ENCODE measurements around the gene PEX7.
A peak's percentile ranks its signal among the peaks of the same experiment; 100 is the strongest.

PEX7 gene

DNA sequence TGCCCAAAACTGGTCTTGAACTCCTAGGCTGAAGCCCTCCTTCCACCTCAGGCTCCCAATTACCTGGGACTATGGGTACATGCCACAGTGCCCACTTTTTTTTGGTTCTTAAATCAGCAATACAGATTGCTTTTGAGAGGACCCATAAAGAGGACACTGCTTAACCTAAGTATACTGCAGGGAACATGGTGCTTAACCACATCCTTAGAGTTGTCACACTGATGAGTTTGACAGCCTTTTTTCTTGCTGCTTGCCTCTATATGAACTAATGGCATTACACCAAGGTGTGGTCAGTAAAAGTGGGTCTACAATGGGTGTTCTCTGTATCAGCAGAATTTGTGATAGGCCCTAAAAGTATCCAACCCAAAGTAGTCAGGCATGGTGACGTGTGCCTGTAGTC, 92.6 kb downstream of the PEX7 start:
- peaks cover 6% of the 10 kb centered on the region; the same call in 1 of the 2 replicates for H3K36me3 ChIP-seq (ENCODE audit: insufficient read depth, low read length)
- no peak overlapping the region for H3K4me3 ChIP-seq (ENCODE audit: low read length)
- whole genome bisulfite sequencing, result 92% methylated on average over 1 of the region's 1 CpG
- no peaks in the 10 kb centered on the region for H3K9me3 ChIP-seq (ENCODE audit: insufficient read depth, low read depth, low read length)
- no peaks in the 10 kb centered on the region for H3K4me1 ChIP-seq (ENCODE audit: insufficient read depth, low read length)
- no peak overlapping the region for H3K9ac ChIP-seq (ENCODE audit: low read depth, low read length)
- peaks cover 14% of the 10 kb centered on the region for H3K27me3 ChIP-seq (ENCODE audit: insufficient read depth, low read length)
- H3K27ac ChIP-seq (ENCODE audit: low read depth, low read length), result no peak overlapping the region

DNA sequence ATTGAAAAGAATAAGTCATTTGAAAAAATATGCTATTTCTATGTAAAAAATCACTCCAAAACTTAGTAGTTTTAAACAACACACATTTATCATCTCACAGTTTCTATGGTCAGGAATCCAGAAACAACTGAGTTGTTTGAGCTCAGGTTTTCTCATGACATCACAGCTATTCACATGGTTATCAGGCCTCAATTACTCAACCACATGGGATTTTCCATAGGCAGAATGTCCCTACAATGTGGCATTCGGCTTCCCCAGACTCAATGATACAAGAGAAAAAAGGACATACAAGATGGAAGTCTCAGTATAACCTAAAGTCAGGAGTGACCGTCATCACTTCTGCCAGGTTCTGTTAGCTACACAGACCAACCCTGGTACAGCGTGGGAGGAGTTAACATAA, 96.3 kb downstream of the PEX7 start:
- Histone ChIP-seq H3K9me3 (ENCODE audit: insufficient read depth, low read depth, low read length) (no peaks in the 10 kb centered on the region), H3K9ac (ENCODE audit: low read depth, low read length) (no peak overlapping the region), H3K4me1 (ENCODE audit: insufficient read depth, low read length) (peaks cover 6% of the 10 kb centered on the region; the same call in 1 of the 2 replicates), H3K36me3 (ENCODE audit: insufficient read depth, low read length) (no peaks in the 10 kb centered on the region), H3K27me3 (ENCODE audit: insufficient read depth, low read length) (peaks cover 52% of the 10 kb centered on the region), H3K27ac (ENCODE audit: low read depth, low read length) (no peak overlapping the region), H3K4me3 (ENCODE audit: low read length) (no peak overlapping the region)
- WGBS, result 77% methylated on average over 3 of the region's 3 CpGs

DNA sequence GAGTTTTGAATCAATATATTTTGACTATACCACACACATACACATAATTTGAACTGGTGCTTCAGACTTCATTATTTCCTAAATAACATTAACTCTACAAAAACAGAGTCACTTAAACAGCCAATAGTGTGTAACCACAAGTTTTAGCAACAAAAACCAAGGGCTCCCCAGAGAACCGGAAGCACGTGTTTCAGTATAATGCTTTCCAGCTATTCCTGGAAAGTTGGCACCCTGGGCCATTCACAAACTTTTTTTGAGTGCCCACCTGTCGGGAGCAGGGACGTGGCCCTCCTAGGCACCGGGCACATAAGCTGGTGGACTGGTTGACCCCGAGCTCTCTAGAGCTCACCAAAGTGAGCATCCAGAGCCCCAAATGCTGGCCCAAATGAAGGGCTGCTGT, 97.8 kb downstream of the PEX7 start:
- Histone ChIP-seq H3K27me3 (ENCODE audit: insufficient read depth, low read length) (peaks cover 64% of the 10 kb centered on the region), H3K36me3 (ENCODE audit: insufficient read depth, low read length) (no peaks in the 10 kb centered on the region), H3K4me1 (ENCODE audit: insufficient read depth, low read length) (peaks cover 6% of the 10 kb centered on the region; the same call in 1 of the 2 replicates), H3K27ac (ENCODE audit: low read depth, low read length) (no peak overlapping the region), H3K9ac (ENCODE audit: low read depth, low read length) (no peak overlapping the region), H3K4me3 (ENCODE audit: low read length) (peak overlapping the region; percentile 62; the same call in 1 of the 2 replicates), H3K9me3 (ENCODE audit: insufficient read depth, low read depth, low read length) (no peaks in the 10 kb centered on the region)
- WGBS, result 65% methylated on average over 6 of the region's 6 CpGs

DNA sequence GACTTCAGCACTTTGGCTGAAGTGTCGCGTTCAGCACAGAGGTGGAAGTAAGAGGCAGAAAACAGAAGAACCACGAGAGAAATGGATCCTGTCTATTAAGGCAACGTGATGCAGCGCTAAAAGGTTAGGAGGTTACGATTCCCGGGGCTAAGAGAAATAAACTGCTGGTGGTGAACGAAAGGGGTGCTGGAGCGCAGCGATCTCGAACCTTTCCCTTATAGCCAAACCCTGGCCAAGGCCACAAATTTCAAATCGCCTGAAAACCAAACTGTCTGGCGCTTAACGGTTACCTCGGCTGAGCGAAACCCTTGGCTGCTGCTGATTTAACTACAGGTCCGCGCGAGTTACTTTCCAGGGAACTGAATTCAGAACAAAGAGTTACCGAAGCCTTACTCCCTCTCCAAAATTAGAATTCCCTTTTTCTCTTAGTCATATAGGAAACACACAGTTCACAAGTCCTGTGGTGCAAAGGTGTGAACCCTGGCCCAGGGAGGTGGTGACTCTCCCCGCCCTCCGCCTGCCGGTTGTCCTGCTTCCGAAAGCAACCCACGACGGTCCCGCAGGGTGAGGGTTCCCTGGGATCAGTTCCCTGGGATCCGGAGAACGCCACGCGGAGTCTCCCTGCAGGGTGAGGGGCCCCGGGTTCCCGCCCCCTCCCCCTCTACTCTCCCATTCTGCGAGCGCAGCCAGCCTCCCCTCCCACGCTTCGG, 98.4 kb downstream of the PEX7 start:
- H3K9ac ChIP-seq (ENCODE audit: low read depth, low read length), result no peak overlapping the region; the same call in 1 of the 2 replicates
- no peaks in the 10 kb centered on the region for H3K9me3 ChIP-seq (ENCODE audit: insufficient read depth, low read depth, low read length)
- 5% methylated on average over 37 of the region's 37 CpGs for WGBS
- H3K27ac ChIP-seq (ENCODE audit: low read depth, low read length), result no peak overlapping the region
- H3K27me3 ChIP-seq (ENCODE audit: insufficient read depth, low read length), result peaks cover 64% of the 10 kb centered on the region
- peaks cover 6% of the 10 kb centered on the region; the same call in 1 of the 2 replicates for H3K4me1 ChIP-seq (ENCODE audit: insufficient read depth, low read length)
- H3K36me3 ChIP-seq (ENCODE audit: insufficient read depth, low read length), result no peaks in the 10 kb centered on the region
- H3K4me3 ChIP-seq (ENCODE audit: low read length), result peak overlapping the region; percentile 62

DNA sequence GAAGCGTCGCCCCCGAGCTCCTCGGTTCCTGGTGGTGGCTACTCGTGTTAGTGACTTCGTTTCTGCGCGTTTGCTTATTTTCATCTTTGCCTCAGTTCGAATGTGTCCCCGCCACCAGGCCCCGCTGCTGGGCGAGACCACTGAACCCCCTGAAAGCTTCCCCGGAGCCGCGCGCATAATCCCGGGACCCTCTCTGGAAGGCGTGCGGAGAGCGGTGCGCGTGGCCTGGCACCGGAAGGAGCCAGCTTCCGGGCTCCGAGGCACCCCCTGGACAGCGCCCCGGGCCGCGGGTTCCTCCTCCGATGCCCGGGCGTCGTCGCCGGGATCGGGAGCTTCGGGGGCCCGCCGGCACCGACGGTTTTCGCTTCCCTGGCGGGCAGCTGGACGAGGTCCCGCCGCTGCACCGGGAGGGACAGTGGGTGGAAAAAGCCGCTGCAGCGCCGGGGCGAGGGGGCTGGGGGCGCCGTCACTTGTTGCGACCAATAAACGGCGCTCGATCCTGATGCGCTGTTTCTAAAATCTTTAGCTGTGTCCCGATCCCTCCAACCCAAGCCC, 99.1 kb downstream of the PEX7 start:
- Histone ChIP-seq H3K9ac (ENCODE audit: low read depth, low read length) (peak overlapping the region; percentile 40; the same call in 1 of the 2 replicates), H3K4me3 (ENCODE audit: low read length) (peak overlapping the region; percentile 62), H3K27me3 (ENCODE audit: insufficient read depth, low read length) (peaks cover 64% of the 10 kb centered on the region), H3K36me3 (ENCODE audit: insufficient read depth, low read length) (no peaks in the 10 kb centered on the region), H3K4me1 (ENCODE audit: insufficient read depth, low read length) (peaks cover 6% of the 10 kb centered on the region; the same call in 1 of the 2 replicates), H3K27ac (ENCODE audit: low read depth, low read length) (no peak overlapping the region), H3K9me3 (ENCODE audit: insufficient read depth, low read depth, low read length) (no peaks in the 10 kb centered on the region)
- under 1% methylated on average over 59 of the region's 59 CpGs for WGBS

DNA sequence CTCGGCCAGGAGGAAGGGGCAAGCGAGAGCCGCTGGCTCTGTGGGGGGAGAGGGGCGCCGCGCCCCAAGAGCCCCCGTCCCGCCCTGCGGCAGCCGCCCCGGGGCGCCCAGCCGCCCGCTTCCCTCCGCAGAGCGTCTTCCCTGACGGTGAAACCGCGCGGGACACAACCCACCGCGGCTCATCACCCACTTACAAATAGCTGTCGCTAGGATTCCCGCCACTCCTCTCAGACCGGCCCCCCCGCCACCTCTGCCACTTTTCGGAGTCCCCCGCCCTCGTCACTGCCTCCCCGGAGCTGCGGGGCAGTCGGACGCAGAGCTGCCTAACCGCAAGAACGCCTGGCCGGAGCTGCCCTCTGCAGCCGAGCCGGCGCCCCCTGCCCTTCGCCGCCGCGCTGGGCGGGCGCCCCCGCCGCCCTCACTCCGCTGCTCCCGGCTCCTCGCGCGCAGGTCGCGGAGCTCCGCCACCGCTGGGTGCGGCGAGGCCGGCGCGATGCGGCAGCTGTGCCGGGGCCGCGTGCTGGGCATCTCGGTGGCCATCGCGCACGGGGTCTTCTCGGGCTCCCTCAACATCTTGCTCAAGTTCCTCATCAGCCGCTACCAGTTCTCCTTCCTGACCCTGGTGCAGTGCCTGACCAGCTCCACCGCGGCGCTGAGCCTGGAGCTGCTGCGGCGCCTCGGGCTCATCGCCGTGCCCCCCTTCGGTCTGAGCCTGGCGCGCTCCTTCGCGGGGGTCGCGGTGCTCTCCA, 99.7 kb downstream of the PEX7 start, which contains the start of gene SLC35D3:
SLC35D3 (plus strand) TSS at position 366 of the 749 bp plus-strand sequence; CDS start at position 494, 128 bp downstream.
- H3K9me3 ChIP-seq (ENCODE audit: insufficient read depth, low read depth, low read length), result no peaks in the 10 kb centered on the region
- WGBS, result under 1% methylated on average over 86 of the region's 86 CpGs
- H3K4me3 ChIP-seq (ENCODE audit: low read length), result peak within 1 kb of the TSS; percentile 62
- H3K27me3 ChIP-seq (ENCODE audit: insufficient read depth, low read length), result peaks cover 64% of the 10 kb centered on the region
- H3K9ac ChIP-seq (ENCODE audit: low read depth, low read length), result peak within 1 kb of the TSS; percentile 40; the same call in 1 of the 2 replicates
- H3K36me3 ChIP-seq (ENCODE audit: insufficient read depth, low read length), result no peaks in the 10 kb centered on the region
- H3K27ac ChIP-seq (ENCODE audit: low read depth, low read length), result no peak within 1 kb of the TSS
- peaks cover 6% of the 10 kb centered on the region; the same call in 1 of the 2 replicates for H3K4me1 ChIP-seq (ENCODE audit: insufficient read depth, low read length)

DNA sequence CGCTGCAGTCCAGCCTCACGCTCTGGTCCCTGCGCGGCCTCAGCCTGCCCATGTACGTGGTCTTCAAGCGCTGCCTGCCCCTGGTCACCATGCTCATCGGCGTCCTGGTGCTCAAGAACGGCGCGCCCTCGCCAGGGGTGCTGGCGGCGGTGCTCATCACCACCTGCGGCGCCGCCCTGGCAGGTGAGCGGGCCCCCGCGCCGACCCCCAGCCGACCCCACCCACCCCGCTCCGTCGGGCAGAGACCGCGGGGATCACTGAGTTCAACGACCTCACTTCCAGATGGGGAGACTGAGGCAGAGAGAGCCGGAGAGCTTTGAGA, 100.3 kb downstream of the PEX7 start:
- 13% methylated on average over 29 of the region's 29 CpGs for WGBS
- peaks cover 6% of the 10 kb centered on the region; the same call in 1 of the 2 replicates for H3K4me1 ChIP-seq (ENCODE audit: insufficient read depth, low read length)
- no peaks in the 10 kb centered on the region for H3K9me3 ChIP-seq (ENCODE audit: insufficient read depth, low read depth, low read length)
- H3K4me3 ChIP-seq (ENCODE audit: low read length), result peak overlapping the region; percentile 62
- peaks cover 64% of the 10 kb centered on the region for H3K27me3 ChIP-seq (ENCODE audit: insufficient read depth, low read length)
- no peak overlapping the region for H3K27ac ChIP-seq (ENCODE audit: low read depth, low read length)
- no peaks in the 10 kb centered on the region for H3K36me3 ChIP-seq (ENCODE audit: insufficient read depth, low read length)
- H3K9ac ChIP-seq (ENCODE audit: low read depth, low read length), result peak overlapping the region; percentile 40; the same call in 1 of the 2 replicates

DNA sequence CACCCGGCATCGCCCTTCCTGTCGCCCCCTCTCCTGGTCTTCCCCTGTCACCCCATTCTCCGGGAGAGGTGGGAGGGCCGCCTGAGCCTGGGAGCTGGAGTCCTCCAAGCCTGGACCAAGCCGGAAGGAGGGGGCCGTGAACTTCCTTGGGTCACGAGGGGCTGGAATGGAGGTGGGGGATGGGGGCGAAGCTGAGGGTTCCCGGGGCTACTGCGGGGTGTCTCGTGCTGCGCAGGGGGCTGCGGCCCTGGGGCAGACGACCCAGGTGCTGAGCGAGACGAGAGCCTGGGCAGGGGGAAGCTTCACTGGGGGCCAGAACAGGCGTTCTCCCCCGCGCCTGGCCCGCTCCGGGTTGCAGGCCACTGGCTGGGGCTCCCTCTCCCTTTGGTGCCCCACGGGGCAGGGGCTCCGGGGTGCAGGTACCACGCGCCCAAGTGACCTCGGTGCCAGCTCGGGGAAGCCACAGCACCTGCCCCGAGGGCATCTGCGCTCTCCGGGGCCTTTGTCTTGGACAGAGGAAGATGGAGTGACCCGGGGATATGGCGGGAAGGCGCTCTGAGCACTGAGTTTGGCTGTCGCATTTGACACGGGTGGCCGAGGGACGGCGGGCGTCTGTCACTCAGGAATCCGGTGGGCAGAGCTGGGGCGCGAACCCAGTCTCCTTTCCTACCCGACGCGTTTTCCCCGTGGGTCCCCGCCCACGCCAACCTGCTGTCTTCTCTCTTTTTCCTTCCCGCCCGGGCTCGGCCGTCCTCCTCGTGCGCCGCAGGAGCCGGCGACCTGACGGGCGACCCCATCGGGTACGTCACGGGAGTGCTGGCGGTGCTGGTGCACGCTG, 100.9 kb downstream of the PEX7 start:
- Histone ChIP-seq H3K27ac (ENCODE audit: low read depth, low read length) (no peak overlapping the region), H3K4me1 (ENCODE audit: insufficient read depth, low read length) (peaks cover 6% of the 10 kb centered on the region; the same call in 1 of the 2 replicates), H3K9ac (ENCODE audit: low read depth, low read length) (no peak overlapping the region), H3K27me3 (ENCODE audit: insufficient read depth, low read length) (peaks cover 64% of the 10 kb centered on the region), H3K36me3 (ENCODE audit: insufficient read depth, low read length) (no peaks in the 10 kb centered on the region), H3K9me3 (ENCODE audit: insufficient read depth, low read depth, low read length) (no peaks in the 10 kb centered on the region), H3K4me3 (ENCODE audit: low read length) (no peak overlapping the region; the same call in 1 of the 2 replicates)
- WGBS, result 90% methylated on average over 65 of the region's 65 CpGs

DNA sequence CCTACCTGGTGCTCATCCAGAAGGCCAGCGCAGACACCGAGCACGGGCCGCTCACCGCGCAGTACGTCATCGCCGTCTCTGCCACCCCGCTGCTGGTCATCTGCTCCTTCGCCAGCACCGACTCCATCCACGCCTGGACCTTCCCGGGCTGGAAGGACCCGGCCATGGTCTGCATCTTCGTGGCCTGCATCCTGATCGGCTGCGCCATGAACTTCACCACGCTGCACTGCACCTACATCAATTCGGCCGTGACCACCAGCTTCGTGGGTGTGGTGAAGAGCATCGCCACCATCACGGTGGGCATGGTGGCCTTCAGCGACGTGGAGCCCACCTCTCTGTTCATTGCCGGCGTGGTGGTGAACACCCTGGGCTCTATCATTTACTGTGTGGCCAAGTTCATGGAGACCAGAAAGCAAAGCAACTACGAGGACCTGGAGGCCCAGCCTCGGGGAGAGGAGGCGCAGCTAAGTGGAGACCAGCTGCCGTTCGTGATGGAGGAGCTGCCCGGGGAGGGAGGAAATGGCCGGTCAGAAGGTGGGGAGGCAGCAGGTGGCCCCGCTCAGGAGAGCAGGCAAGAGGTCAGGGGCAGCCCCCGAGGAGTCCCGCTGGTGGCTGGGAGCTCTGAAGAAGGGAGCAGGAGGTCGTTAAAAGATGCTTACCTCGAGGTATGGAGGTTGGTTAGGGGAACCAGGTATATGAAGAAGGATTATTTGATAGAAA, 101.7 kb downstream of the PEX7 start:
- Histone ChIP-seq H3K4me1 (ENCODE audit: insufficient read depth, low read length) (peaks cover 6% of the 10 kb centered on the region; the same call in 1 of the 2 replicates), H3K9me3 (ENCODE audit: insufficient read depth, low read depth, low read length) (no peaks in the 10 kb centered on the region), H3K27me3 (ENCODE audit: insufficient read depth, low read length) (peaks cover 58% of the 10 kb centered on the region), H3K36me3 (ENCODE audit: insufficient read depth, low read length) (no peaks in the 10 kb centered on the region), H3K27ac (ENCODE audit: low read depth, low read length) (no peak overlapping the region), H3K9ac (ENCODE audit: low read depth, low read length) (no peak overlapping the region), H3K4me3 (ENCODE audit: low read length) (no peak overlapping the region)
- 93% methylated on average over 40 of the region's 40 CpGs for WGBS

DNA sequence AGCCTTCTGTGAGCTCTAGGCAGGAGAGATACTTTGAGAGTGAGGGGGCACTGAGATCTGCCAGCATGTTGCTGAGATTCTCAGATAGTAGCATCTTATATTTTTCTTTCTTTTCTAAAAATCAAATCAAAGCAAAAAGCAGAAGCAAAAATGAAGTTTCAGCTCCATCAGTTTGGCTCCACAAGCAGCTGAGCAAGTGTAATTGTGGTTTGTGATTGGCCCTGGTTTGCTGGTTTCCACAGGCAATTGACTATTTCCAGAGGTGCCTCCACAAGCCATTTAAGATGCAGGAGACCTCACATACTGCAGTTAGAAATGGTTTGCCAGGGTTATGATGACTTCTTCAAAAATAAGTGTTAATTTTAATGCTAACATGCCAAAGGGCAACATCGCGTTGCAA, 104.0 kb downstream of the PEX7 start:
- H3K4me1 ChIP-seq (ENCODE audit: insufficient read depth, low read length), result no peaks in the 10 kb centered on the region
- no peak overlapping the region for H3K9ac ChIP-seq (ENCODE audit: low read depth, low read length)
- H3K27ac ChIP-seq (ENCODE audit: low read depth, low read length), result no peak overlapping the region
- peaks cover 46% of the 10 kb centered on the region for H3K27me3 ChIP-seq (ENCODE audit: insufficient read depth, low read length)
- no peaks in the 10 kb centered on the region for H3K9me3 ChIP-seq (ENCODE audit: insufficient read depth, low read depth, low read length)
- H3K4me3 ChIP-seq (ENCODE audit: low read length), result no peak overlapping the region
- no peaks in the 10 kb centered on the region for H3K36me3 ChIP-seq (ENCODE audit: insufficient read depth, low read length)
- WGBS, result 94% methylated on average over 2 of the region's 2 CpGs

All from HUES64 (cell line).